NOMO-1 treated with DMSO at 0.1 percent for 48 hours (cell line): Measurements from ENCODE around the gene SPATA3.
"Not testable (repeated sequence)": the region's sequence is repeated elsewhere in the genome, so short reads cannot be mapped to it uniquely, and the experiment has no call there.

Source experiments
- DNase-seq: peaks from one replicate; lab custom pipeline; 2025; ENCODE audit not compliant: unreplicated experiment; lab: John Stamatoyannopoulos, UW

The SPATA3 gene

GRCh38 chr2:230968314-230968713, 27.6 kb upstream of the SPATA3 start:
- not testable (repeated sequence) for DNase-seq

DNA sequence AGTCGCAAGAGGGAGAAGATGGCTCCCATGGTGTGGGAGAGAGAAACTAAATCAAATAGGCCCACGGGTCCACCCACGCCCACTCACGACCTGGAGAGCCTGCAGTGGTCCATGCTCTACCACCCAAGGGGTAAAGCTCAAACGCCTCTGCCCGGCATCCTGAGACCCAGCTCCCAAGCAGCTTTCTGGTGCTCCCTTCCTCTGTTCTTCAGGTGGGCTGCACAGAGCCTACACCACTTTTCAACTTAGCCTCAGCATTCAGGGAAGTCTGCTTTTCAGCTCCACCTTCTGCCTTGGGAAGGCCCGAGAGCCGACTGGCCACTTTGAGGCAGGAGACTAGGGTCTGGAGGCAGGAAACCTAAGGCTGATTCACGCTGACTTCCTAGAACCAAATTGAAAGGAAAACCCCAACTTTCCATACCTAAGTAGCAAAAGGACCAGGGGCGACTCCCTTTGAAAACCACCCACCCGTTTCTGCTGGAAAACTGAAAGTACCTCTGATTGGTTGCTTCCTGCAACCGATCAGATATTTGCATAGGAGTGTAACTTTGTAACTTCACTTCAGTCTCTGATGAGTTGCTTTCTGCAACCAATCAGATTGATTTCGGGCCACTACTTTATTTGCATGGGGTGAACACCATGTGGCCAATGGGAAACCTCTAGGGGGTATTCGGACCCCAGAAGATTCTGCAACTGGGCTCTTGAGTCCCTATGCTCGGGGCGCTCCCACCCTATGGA, 26.8 kb upstream of the SPATA3 start:
- DNase-seq: peak; percentile 41

DNA sequence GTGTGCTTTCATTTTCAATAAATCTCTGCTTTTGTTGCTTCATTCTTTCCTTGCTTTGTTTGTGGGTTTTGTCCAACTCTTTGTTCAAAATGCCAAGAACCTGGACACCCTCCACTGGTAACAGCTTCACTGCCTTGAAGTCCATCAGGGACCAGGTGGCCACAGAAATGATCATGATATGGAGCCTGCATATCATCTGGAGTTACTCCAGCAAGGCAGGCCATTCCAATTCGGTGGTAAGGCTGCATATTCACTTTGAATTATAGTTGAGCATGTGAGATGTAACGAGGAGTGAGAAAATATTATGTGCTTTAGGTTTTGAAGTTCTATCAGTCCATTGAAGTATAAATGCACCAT, 26.3 kb upstream of the SPATA3 start:
- no peak for DNase-seq

GRCh38 chr2:230972046-230972445, 23.9 kb upstream of the SPATA3 start:
- no peak for DNase-seq

DNA sequence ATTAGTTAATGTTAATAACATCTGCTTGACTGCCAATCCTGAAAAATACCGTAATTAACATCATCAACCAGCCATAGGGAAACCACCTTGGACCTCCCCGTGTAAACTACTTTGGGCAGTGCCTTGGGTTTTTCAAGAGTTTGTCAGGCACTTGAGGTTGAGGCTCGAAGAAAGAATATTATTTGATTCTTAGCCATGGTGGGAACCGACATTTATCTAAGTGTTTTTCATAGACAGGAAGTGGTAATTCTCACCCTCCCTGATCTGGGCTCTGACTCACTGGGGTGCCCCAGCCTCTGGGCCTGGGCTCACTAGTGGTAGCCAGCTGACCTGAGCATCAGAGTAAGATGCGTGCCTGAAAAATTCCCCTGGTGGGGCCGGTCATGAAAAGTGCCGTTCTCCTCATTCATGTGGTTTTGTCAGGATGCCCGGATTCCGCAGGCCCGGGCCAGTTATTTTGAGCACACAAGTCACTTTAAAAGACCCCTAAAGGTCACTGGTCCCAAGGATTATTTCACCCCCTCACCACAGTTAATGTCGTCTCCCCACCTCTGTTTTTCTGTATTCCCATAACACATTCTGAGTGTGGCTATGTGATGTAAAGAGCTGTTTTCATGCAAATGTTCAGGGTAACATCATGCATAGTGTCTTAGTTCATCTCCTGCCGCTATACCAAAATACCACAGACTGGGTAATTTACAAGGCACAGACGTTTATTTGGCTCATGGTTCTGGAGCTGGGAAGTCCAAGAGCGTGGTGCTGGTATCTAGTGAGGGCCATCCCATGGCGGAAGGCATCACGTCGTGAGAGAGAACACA, 21.6 kb upstream of the SPATA3 start:
- no peak for DNase-seq

GRCh38 chr2:230975927-230976326, 20.0 kb upstream of the SPATA3 start:
- DNase-seq: no peak

- no peak for DNase-seq
Measured at GRCh38 chr2:230976671-230977171, 19.2 kb upstream of the SPATA3 start.

- DNase-seq: no peak
Measured at GRCh38 chr2:230980468-230980867, 15.5 kb upstream of the SPATA3 start.

DNA sequence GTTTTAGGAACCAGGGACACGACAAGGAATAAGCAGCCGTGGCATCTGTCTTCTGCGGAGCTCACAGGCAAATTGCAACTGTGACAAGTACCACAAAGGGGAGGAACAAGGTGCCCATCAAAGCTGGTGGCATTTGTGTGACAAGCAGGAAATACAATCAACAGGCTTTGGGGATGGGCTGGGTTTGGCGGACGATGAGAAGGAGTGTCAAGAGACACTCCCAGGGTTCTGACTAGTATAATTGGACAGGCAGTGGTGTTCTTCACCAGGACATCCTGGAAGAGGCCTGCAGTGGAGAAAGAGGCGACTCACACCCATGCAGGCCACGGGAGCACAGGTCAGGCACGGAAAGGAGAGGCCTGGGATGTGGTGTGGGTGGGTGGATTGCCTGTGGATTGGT, 14.2 kb upstream of the SPATA3 start:
- DNase-seq: no peak

- DNase-seq: no peak
Measured at GRCh38 chr2:230982126-230982525, 13.8 kb upstream of the SPATA3 start.

GRCh38 chr2:230982528-230982927, 13.4 kb upstream of the SPATA3 start:
- DNase-seq: no peak

DNA sequence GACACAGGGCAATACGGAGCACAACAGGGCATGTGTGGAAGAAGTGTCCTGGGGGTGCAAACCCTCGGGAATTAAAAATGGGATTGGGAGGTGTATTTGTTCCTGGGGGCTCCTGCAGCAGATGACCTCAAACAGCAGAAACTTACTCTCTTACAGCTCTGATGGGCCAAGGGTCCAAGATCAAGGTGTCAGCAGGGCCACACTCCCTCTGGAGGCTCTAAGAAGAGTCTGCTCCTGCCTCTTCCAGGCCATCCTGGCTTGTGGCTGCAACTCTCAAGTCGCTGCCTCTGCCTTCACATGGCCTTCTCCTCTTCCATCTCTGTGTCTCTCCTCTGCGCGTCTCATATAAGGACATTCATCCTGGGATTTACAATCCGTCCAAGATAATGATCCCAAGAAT, 12.4 kb upstream of the SPATA3 start:
- DNase-seq: no peak

DNA sequence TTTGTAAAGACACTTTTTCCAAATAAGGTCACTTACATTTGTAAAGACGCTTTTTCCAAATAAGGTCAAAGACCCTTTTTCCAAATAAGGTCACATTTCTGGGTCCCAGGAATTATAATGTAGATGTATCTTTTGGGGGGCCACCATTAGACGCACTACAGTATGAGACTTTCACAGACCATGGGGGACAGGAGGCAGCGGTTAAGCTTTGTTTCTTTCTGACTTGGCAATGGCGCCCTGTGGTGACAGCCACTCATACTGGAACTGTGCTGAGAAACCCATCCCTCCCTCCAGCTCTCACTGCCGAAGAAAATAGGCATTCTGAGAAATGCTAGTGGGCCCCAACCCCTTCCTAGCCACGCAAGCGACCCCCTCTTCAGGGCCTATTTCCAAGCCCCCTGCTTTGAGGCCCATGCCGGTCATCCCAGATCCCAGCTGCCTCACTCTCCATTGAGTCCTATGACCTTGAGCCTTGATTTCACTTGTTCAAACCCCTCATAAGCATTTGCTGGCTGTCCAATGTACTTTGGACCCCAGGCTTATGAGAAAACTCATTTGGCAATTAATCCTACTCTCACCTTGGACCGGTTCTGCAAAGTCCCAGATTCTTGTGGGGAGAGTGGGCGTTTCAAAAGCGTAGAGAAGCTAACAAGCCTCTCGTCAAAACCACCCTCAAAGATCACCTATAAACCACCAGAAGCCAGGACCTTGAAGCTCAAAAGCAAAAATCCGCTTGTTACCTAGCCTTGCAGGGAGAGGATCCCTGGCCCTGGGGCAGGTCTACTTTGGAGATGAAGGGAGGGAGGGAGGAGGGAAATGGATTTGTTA, 11.3 kb upstream of the SPATA3 start:
- DNase-seq: no peak

DNA sequence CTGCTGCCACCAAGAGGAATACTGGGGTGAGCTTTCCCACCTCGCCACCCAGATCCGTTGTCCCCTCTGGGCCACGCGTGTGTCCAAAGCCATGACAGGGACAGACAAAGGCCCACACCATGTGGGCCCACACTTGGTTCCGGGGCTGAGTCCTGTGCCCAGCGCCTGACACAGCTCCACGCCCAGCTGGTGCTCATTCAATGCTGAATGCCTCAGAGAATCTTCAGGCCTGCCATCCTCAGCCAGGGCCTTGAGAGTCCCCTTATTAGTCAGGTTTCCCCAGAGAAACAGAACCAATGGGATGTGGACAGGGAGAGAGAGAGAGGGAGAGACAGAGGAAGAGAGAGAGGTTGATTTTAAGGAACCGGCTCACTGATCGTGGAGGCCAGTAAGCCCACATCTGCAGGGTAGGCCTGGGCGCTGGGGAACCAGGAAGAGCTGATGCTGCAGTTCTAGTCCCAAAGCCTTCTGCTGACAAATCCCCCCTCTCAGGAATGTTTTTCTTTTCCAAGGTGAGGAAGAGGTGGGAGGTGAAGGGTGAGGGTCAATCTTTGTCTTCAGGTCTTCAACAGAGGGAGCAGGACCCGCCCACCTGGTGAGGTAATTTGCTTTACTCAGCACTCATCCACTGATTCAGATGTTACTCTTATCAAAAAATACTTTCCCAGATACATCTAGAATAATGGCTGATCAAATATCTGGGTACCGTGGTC, 10.2 kb upstream of the SPATA3 start:
- DNase-seq: no peak

- DNase-seq: no peak
Measured at GRCh38 chr2:230986520-230987136, 9.3 kb upstream of the SPATA3 start.

DNA sequence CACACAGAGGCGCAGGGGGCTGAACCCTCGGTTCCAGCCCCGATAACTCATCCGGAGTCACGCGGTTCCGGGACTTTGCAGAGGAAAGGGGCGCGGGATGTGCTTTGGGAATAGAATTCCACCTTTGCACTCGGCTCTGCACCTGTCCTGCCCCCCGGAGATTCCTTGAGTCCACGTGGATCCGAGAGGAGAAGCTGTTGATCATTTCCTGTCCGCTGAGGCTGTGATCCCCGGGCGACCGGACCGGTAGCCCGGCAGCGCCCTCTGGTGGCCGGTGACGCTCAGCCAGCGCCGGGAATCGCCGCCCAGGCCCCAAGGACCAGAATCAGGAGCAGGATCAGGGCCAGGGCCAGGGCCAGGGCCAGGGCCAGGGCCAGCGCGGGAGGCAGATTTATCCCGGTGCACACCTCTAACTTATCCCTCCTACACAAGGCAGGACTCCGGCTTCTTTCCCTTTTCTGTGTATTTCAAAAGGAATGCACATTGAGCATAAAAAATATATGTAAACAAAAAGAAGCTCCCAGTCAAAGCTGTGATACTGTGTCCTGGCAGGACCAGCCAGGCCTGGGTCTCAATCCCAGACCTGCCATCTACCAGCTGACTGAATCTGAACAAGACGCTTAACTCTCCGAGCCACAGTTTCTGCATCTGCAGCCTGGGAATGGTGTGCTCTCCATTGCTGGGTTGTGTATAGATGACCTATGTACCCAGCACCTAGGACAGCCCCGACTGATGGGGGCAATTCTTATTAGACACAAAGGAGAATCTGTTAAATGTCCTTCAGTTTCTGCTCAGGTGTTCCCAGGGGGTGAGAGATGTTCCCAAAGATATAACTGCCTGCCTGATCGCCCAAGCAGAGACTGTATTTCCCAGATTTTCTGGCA, 8.5 kb upstream of the SPATA3 start:
- peak; percentile 39 for DNase-seq

- DNase-seq: no peak
Measured at GRCh38 chr2:230989731-230990130, 6.2 kb upstream of the SPATA3 start.

- no peak for DNase-seq
Measured at GRCh38 chr2:230990131-230990898, 5.6 kb upstream of the SPATA3 start.

GRCh38 chr2:230990899-230991150, 5.1 kb upstream of the SPATA3 start:
- DNase-seq: no peak
